ENCODE results near the gene ACAP3.
"Not testable (repeated sequence)": the region's sequence is repeated elsewhere in the genome, so short reads cannot be mapped to it uniquely, and the experiment has no call there.

The ACAP3 gene

GRCh38 chr1:1260843-1261560 is 46.7 kb downstream of the ACAP3 start:
- DNase-seq = no peak

DNA sequence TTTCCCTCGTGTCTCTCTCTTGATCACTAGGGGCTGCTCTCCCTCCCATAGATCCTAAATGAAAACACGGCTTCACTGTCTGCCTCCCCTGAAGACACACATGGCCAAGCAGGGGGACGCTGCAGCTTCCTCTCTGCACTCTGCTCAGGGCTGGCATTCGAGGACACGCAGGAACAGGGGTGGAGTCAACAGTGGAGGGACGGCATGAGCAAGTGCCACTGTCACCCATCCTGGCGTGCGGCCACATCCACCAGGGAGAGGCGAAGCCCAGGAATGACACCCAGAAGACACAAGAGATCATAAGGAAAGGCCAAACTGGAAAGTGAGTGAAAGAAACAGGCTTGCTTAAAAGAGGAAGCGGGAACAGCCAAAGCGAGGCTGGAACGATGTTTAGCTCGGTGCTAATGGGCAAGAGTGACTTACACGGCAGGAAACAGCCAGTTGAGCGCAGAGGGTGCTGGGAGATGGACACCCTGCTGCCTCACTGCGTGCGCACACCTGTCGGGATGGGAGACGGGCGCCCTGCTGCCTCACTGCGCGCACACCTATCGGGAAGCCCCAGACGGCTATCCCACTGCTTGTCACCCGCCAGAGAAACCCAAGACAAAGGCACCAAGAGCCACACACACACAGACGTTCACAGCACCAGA is 47.7 kb downstream of the ACAP3 start:
- no peak for DNase-seq

DNA sequence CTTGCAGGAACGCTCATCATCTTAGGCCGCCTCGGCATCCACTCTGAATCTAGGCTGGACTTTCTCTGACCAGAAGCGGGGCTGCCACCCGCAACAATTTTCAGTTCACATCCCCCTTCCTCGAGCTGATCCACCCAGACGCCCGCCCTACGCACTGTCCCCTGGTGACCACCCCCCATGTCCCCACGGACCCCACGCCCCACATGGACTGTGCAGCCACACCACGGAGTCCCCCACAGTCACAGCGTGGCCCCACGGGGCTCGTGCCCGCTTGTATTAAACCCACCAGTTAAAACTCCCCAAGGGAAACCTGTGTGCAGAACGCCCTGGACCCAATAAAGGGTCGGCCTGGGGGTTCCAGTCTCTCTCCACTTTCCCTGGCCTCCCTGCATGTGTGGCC is 48.2 kb downstream of the ACAP3 start:
- DNase-seq = no peak

DNA sequence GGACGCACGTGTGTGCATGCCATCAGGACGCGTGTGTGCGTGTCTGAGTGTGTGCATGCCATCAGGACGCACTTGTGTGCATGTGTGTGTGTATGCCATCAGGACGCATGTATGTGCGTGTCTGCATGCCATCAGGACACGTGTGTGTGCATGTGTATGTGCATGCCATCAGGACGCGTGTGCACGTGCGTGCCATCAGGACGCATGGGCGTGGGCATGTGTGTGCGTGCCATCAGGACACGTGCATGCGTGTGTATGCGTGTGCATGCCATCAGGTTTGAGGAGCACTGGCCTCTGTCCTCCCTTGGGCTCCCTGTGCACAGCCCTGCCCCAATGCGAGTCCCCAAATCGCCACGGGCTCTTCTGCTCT is 48.6 kb downstream of the ACAP3 start:
- no peak for DNase-seq

GRCh38 chr1:1256956-1257871 is 50.5 kb downstream of the ACAP3 start:
- DNase-seq = no peak

DNA sequence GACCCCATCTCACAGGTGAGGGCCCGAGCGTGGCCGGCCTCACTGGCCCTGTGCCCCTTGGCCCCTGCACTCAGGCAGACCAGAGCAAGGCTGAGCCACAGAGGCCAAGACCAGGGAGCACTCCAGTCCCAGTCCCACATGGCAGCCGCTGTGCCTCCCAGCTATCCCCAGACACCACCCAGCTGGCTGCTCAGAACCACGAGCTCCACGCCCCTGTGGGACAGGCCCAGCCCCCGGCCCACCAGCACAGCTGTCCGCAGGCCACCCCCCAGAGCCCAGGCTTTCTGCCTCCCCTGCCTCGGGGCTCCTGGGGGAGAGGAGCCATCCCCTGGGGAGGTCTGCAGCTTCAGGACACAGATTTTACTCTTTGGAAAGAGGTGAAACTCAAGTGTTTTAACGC is 52.1 kb downstream of the ACAP3 start:
- DNase-seq = no peak

DNA sequence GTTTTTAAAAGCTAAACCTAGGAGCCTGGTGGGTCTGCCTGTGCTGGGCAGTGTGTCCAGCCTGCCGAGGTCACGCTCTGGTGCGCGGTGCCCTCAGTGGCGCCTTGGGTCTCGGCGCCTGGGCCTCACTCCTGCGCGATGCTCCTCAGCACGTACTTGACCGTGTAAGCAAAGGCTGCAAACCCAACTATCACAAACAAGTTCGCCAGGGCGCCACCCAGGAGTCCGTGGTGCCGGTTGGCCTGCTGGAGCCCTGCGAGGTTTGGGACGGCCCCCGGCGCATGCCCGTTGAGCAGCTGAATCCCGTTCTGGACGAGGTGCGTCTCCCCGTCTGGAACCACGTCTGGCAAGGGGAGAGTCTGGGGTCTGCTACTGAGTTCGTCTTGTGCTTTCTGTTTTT is 52.7 kb downstream of the ACAP3 start:
- no peak for DNase-seq

DNA sequence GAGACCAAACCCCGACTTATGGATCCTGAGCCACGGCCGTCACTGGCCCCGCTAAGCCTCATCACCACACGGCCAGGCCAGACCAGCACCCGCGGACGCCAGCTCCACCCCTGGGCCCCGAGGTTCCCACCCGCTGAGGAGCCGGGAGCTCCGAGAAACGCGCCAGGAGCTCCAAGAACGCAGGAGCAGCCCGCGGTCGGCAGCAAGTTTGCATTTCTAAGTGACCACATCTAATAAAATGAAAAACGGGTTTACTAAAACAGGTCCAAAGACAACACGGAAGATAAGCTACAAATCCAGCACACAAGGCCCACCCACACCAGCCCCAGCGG is 53.1 kb downstream of the ACAP3 start:
- DNase-seq = no peak

DNA sequence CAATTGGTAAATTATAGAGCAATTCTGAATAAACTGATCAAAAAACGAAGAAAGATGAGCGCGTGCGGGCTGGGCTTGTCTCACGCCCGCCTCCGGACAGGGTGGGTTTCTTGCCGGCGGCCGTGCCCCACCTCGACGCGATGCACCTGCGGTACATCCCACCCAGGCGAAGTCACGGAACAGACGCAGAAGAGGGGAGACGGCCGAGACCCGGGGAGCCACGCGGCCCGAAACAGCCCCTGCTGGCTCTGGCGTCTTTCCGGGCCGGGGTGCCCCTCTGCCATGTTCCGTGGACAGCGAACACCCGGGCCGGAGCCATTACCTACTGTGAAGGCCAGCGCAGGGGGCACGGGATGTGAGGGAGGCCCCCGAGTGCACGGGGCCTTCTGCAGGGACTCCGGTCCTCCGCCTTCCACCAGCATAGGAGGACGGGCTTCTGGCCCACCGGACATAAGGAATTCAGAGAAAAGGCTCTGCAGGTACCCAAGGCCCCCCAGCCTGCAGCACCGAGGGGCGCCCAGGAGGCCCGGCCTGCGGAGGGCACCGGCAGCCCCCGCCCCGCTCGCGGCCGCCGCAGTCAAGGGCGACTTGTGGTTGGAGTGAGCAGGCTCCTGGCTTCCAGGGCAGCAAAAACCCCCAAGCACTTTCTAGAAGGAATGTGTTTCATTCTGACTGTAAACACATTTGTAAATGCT is 53.6 kb downstream of the ACAP3 start:
- no peak for DNase-seq

DNA sequence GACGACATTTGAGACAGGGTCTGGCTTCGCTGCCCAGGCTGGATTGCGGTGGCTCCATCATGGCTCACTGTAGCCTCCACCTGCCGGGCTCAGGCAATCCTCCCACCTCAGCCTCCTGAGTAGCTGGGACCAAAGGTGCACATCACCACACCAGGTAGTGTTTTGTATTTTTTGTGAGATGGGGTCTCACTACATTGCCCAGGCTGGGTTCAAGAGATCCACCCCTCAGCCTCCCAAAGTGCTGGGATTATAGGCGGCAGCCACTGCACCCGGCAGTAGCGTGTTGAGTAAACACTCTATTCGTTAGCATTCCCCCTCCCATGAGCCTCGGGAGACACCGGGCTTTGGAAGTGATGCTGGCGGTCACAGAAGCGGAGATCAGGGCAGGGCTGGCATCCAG is 54.4 kb downstream of the ACAP3 start:
- DNase-seq = no peak

GRCh38 chr1:1250786-1251284 is 56.9 kb downstream of the ACAP3 start:
- DNase-seq = no peak

GRCh38 chr1:1248009-1248913 is 59.5 kb downstream of the ACAP3 start:
- not testable (repeated sequence) for DNase-seq

- DNase-seq = no peak
These were observed 60.3 kb downstream of the ACAP3 start for GRCh38 chr1:1247341-1247913.

DNA sequence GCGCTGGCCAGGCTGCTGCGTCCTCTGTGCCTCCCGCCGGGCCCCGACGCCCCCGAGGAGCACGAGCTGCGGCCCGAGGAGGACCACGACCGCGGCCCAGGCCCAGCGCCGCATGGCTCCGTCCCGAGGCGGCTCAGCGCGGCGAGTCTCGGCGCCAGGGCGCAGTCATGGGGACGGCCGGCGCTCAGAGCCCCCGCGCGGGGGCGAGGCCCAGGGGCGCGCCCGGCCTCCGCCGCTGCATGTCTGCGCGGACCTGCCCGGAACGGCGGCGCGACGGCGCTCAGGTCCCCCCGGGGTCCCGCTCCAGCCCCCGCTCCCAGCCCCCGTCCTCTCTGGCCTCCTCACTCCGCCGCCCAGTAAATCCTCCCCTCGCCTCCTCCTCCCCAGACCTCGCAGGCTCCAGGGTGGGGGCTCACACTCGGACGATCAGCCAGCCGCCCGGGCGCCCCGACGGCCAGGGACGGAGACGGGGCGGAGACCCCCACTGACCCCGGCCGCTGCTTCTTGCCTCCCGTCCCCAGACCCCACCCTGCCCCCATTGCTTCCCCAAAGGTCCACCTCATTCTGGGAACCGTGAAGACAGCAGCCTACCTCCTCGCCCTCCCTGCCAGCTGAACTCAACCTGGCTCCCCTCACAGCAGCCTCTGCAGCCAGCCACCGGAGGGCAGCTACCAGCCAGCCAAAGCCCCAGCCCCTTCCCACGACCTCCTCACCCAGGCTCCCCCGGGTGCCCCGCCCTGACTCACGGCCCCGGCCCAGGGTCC is 61.0 kb downstream of the ACAP3 start, which contains the start of gene C1QTNF12:
Gene C1QTNF12, minus strand, starts transcription at position 146 of the 764 bp plus-strand sequence. Its CDS starts 32 bp downstream, at position 114.
- DNase-seq = no peak

GRCh38 chr1:1245817-1246576 is 61.7 kb downstream of the ACAP3 start:
- no peak for DNase-seq

DNA sequence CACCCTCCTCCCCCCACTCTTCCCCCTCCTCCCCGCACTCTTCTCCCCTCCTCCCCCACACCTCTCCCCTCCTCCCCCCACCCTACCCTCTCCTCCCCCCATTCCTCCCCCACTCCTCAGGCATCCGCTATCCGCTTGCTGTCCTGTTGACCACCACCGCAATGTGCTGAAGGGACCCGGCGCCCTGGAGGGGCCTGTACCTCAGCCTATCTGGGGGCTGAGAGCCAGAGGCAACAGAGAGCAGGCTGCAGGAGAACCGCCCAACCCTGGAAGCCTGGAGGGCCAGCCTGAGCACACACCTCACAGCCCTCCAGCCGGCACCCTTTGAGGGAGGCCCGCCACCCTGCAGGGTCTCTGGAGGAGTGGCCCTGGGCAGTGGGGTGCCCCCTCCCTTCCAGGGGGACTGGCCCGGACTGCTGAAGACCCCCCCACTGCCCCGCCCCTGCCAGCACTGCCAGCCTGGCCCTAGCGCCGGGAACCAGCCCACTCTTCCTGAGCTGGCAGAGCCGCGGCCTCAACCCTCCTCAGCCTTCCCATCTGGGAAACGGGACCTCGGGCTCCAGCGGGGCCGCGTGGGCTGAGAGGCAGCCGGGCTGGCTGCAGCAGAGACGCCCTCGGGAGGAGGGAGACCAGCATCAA is 62.4 kb downstream of the ACAP3 start:
- DNase-seq = no peak

GRCh38 chr1:1244192-1244811 is 63.4 kb downstream of the ACAP3 start:
- no peak for DNase-seq

- DNase-seq = no peak
These were observed 63.9 kb downstream of the ACAP3 start for GRCh38 chr1:1243807-1244191.

- no peak for DNase-seq
These were observed 64.5 kb downstream of the ACAP3 start for GRCh38 chr1:1243266-1243660.

Data from NCI-H1092 (cell line).